GM21576 (cell line): ENCODE measurements around the gene MTHFS.

Source experiments
- ATAC-seq: cut with Tn5 transposase; IDR thresholded peaks from one replicate; pipeline ENCODE4 v1.9.1; 2021; ENCODE audit warnings: mild to moderate bottlenecking, moderate library complexity; ENCODE audit not compliant: unreplicated experiment

Gene MTHFS

GRCh38 chr15:79824136-79824701 is 72.6 kb downstream of the MTHFS start:
- ATAC-seq: no peak

- no peak for ATAC-seq
These were observed 76.0 kb downstream of the MTHFS start for GRCh38 chr15:79820820-79821219.

- no peak for ATAC-seq
These were observed 76.6 kb downstream of the MTHFS start for GRCh38 chr15:79820176-79820575.

DNA sequence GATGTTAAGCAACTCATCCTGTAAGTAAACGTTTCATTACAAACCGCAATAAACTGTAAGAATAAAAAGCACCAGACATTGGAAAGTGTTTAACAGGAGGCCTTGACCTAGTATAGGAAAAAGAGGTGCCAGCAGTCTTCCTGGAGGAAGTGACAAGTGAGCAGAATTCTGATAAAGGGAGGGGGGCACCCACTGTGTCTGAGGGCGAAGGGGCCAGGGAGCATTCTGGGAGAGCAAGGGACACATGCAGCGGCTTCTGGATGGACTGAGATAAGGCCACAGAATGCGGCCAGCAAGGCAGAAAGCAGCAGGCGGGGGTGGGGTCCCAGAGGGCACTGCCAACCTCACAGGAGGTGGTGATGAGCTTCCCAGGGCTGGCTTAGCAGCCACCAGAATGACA is 80.2 kb downstream of the MTHFS start:
- ATAC-seq: no peak

DNA sequence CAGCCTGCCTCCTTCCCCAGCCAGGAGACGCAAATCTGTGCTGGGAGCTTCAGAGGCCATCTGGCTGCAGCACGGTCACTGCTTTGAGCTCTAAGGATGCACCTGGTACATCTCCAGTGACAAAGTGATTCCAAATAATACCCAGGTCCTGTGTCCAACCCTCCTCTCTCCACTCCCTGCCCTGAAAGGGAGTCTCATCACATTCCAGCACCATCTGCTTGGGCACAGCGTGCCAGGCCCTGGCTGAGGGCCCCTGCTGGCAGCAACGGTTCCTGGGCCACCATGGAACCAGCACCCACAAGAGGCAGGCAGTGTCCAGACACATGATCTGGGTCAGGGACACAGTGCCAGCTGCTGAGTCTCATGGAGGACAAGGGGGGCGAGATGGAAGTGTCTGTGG is 81.3 kb downstream of the MTHFS start:
- no peak for ATAC-seq

DNA sequence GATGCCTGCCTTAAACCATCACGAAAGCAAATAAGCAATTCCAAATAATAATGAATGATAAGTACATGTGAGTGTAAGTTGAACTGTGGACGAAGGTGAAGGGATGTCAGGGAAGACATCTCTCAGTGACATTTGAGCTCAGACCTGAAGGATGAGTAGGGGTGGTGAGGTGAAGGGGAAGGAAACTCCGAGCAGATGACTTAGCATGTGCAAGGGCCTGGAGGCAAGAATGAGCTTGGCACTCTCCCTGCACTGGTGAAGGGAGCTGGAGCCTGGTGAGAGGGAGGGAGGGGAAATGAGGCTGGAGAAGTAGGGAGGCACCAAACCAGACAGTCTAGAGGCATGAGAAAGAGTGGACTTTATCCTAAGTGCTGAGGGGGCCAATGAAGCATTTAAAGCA is 84.3 kb downstream of the MTHFS start:
- ATAC-seq: no peak

- ATAC-seq: no peak
These were observed 85.1 kb downstream of the MTHFS start for GRCh38 chr15:79811406-79812405.

- ATAC-seq: no peak
These were observed 92.0 kb downstream of the MTHFS start for GRCh38 chr15:79804838-79805237.

GRCh38 chr15:79798311-79798710 is 98.5 kb downstream of the MTHFS start:
- ATAC-seq: no peak
